ENCODE data around the gene SLC17A6. TPM values are rescaled to one million over a fixed set of nuclear protein-coding genes. Genes with fewer than 3 reads are reported as not detected.

SLC17A6 gene
- total RNA-seq, 2 experiments from 2014 or later = not detected

DNA sequence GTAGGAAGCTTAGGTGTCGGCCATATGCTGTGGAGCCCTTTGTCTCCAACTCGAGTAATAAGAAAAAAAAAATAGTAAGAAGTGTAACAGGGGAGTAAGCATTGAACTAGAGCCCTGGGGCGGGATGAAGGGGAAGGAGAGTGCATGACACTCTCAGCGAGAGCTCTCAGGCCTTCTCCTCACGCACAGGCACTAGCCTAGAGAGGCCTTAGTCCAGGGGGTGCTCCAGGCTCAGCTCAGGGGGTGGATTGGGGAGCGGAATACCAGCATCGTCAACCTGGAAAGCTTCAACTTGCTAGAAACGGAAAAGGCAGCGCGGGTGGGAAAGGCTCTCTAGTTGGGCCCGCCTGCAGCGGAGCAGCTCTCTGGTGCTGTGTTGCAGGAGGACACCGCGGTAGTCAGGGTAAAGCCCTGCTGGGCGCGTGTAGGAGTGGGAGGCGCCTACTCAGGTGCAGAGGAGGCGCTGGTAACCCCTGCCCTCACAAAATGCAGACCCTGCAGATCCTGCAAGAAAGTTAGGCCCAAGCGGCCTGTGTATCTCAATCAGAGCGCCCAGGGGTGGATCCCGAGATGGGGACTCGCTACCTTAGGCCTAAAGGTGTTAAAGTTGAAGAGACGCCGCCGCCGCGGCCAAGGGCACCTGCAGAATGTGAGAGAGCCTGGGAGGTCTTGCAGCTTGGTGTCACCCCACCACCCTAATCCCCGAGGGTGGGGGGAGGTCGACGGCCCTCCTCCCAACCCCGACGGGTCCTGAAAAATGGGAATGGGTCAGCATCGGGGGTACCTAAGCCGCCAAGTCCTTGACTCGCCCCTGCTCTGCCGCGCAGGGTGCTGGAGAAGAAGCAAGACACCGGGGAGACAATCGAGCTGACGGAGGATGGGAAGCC, 2.8 kb downstream of the SLC17A6 start:
- Histone ChIP-seq H3K79me2 (ENCODE audit: insufficient read depth, low read depth, low read length) (no peaks in the 10 kb centered on the region), H4K20me1 (ENCODE audit: insufficient read depth, low read length) (no peaks in the 10 kb centered on the region), H3K27ac (ENCODE audit: low read depth, low read length, poor library complexity, severe bottlenecking) (no peak overlapping the region), H2AFZ (ENCODE audit: low read length) (no peak overlapping the region), H3K36me3 (ENCODE audit: insufficient read depth, low read length) (no peaks in the 10 kb centered on the region), H3K9me2 (ENCODE audit: insufficient read depth, low read length) (no peaks in the 10 kb centered on the region), H3K4me1 (ENCODE audit: insufficient read depth, low read length, poor library complexity, severe bottlenecking) (no peaks in the 10 kb centered on the region), H3K4me2 (ENCODE audit: low read length) (no peak overlapping the region), H3K9me3 (ENCODE audit: low read length) (no peaks in the 10 kb centered on the region), H3K4me3 (ENCODE audit: low read depth, low read length, poor library complexity, severe bottlenecking) (no peak overlapping the region)
- no TSS peak for BruUV-seq (replicated peaks)
- CTCF ChIA-PET (ENCODE audit: unreplicated experiment) = no interaction called here
- DNase-seq (ENCODE audit: low spot score) = no peak
- TF ChIP-seq, protein P1, sequence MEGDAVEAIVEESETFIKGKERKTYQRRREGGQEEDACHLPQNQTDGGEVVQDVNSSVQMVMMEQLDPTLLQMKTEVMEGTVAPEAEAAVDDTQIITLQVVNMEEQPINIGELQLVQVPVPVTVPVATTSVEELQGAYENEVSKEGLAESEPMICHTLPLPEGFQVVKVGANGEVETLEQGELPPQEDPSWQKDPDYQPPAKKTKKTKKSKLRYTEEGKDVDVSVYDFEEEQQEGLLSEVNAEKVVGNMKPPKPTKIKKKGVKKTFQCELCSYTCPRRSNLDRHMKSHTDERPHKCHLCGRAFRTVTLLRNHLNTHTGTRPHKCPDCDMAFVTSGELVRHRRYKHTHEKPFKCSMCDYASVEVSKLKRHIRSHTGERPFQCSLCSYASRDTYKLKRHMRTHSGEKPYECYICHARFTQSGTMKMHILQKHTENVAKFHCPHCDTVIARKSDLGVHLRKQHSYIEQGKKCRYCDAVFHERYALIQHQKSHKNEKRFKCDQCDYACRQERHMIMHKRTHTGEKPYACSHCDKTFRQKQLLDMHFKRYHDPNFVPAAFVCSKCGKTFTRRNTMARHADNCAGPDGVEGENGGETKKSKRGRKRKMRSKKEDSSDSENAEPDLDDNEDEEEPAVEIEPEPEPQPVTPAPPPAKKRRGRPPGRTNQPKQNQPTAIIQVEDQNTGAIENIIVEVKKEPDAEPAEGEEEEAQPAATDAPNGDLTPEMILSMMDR (conservative IDR thresholded peaks at IDR 0.05; ENCODE audit: low read length) = no peak
- POLR2A ChIA-PET = interaction anchor here (0.5 to 0.6 kb wide), 2 partner anchors 10 to 20 kb away, joined by 3 read pairs; no protein-coding TSS in a partner anchor
- intact Hi-C loops (cut with micrococcal nuclease; ENCODE audit: unreplicated experiment) = no loop called here

DNA sequence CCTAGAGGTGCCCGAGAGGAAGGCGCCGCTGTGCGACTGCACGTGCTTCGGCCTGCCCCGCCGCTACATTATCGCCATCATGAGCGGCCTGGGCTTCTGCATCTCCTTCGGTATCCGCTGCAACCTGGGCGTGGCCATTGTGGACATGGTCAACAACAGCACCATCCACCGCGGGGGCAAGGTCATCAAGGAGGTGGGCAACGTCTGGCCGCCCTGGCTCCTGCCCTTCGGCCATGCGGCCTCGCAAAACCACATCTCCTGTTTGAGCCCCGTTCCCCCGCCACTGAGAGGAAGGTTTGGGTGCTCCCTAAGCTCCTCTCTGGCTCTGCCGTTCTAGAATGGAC, 3.4 kb downstream of the SLC17A6 start:
- H3K27ac ChIP-seq (ENCODE audit: low read depth, low read length, poor library complexity, severe bottlenecking) = no peak overlapping the region
- BruUV-seq (replicated peaks) = no TSS peak
- CTCF ChIA-PET (ENCODE audit: unreplicated experiment) = no interaction called here
- TF ChIP-seq EZH2phosphoT487 (IDR thresholded peaks at IDR 0.05; ENCODE audit: borderline replicate concordance, low read depth, low read length) = no peak
- TF ChIP-seq, protein P1 (conservative IDR thresholded peaks at IDR 0.05; ENCODE audit: low read length) = no peak
- no peak overlapping the region for H3K4me2 ChIP-seq (ENCODE audit: low read length)
- no peaks in the 10 kb centered on the region for H4K20me1 ChIP-seq (ENCODE audit: insufficient read depth, low read length)
- H2AFZ ChIP-seq (ENCODE audit: low read length) = no peak overlapping the region
- no peaks in the 10 kb centered on the region for H3K9me3 ChIP-seq (ENCODE audit: low read length)
- no peak for DNase-seq (ENCODE audit: low spot score)
- H3K36me3 ChIP-seq (ENCODE audit: insufficient read depth, low read length) = no peaks in the 10 kb centered on the region
- no peak overlapping the region for H3K4me3 ChIP-seq (ENCODE audit: low read depth, low read length, poor library complexity, severe bottlenecking)
- no peaks in the 10 kb centered on the region for H3K9me2 ChIP-seq (ENCODE audit: insufficient read depth, low read length)
- POLR2A ChIA-PET = interaction anchor here (0.5 kb wide), 1 partner anchor 19 kb away, joined by 3 read pairs; no protein-coding TSS in a partner anchor
- intact Hi-C loops (cut with micrococcal nuclease; ENCODE audit: unreplicated experiment) = no loop called here
- H3K4me1 ChIP-seq (ENCODE audit: insufficient read depth, low read length, poor library complexity, severe bottlenecking) = no peaks in the 10 kb centered on the region
- no peaks in the 10 kb centered on the region for H3K79me2 ChIP-seq (ENCODE audit: insufficient read depth, low read depth, low read length)
